GM12892 (cell line): Measurements from ENCODE around the gene CDIP1.

ENCODE experiments used
- POLR2A ChIP-seq: IDR thresholded peaks from 2 replicates; pipeline ENCODE4 v1.6.1; 2011; ENCODE audit warnings: low read depth, low read length, control low read depth
- POLR2AphosphoS5 ChIP-seq: IDR thresholded peaks from 2 replicates; pipeline ENCODE4 v1.6.1; 2011; ENCODE audit warnings: low read depth, low read length, control low read depth

DNA sequence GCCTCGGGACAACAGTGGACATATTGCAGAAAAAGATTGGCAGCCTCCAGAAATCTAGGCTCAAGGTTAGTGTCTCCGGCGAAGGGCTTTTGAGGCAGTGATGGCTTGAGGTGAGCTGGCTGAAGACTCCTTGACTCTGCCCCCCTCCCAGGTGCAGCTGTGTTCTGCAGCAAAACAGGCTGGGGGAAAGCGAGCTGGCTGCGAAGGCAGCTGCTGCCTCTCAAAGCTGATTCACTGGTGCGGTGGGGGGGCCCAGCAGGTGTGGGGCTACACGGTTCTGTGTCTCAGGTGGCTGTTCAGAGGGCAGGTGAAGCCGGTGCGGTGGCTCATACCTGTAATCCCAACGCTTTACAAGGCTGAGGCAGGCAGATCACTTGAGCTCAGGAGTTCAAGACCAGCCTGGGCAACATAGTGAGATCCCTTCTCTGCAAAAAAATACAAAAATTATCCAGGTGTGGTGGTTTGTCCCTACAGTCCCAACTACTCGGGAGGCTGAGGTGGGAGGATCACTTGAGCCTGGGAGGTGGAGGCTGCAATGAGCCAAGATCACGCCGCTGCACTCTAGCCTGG lies 40.5 kb upstream of the CDIP1 start:
- TF ChIP-seq POLR2A = no peak
- TF ChIP-seq POLR2AphosphoS5 = no peak
